GM23338 (cell line): Measurements from ENCODE around the gene LIMA1.

ENCODE experiments used
- EZH2 ChIP-seq: fragments of 200-600 bp; sonication (generic); IDR thresholded peaks from one replicate; pipeline ENCODE4 v1.8.0; 2017; ENCODE audit warnings: antibody characterized with exemption, mild to moderate bottlenecking, low read depth; ENCODE audit not compliant: unreplicated experiment
- EZH2phosphoT487 ChIP-seq: fragments of 200-600 bp; sonication (generic); IDR thresholded peaks from one replicate; pipeline ENCODE4 v1.8.1; 2018; ENCODE audit warnings: antibody characterized with exemption; ENCODE audit not compliant: unreplicated experiment
- POLR2AphosphoS5 ChIP-seq: IDR thresholded peaks from 2 replicates; pipeline ENCODE4 v1.6.1; 2016; ENCODE audit warnings: antibody characterized with exemption, low read depth
- STAT1 ChIP-seq: IDR thresholded peaks from one replicate; pipeline ENCODE4 v1.6.1; 2016; ENCODE audit warnings: antibody characterized with exemption; ENCODE audit not compliant: unreplicated experiment
- TF ChIP-seq, protein P1 (sequence below), 2 experiments: fragments of 200-600 bp in 1 of 2; sonication (generic) in 1 of 2; conservative IDR thresholded peaks; 2 replicates each; pipeline versions ENCODE4 v1.5.1 to v1.6.1; 2016 to 2017; ENCODE audit warnings: antibody characterized with exemption in 2 of 2, low read depth in 2 of 2, mild to moderate bottlenecking in 2 of 2, moderate library complexity in 1 of 2
- TF ChIP-seq, protein P2 (sequence below): fragments of 250-450 bp; sonication (Bioruptor Pico); IDR thresholded peaks from 2 replicates; pipeline ENCODE4 v1.5.0; 2020; ENCODE audit warnings: mild to moderate bottlenecking, moderate library complexity

GRCh38 chr12:50217202-50217601 lies 66.1 kb downstream of the LIMA1 start:
- TF ChIP-seq, protein P1, sequence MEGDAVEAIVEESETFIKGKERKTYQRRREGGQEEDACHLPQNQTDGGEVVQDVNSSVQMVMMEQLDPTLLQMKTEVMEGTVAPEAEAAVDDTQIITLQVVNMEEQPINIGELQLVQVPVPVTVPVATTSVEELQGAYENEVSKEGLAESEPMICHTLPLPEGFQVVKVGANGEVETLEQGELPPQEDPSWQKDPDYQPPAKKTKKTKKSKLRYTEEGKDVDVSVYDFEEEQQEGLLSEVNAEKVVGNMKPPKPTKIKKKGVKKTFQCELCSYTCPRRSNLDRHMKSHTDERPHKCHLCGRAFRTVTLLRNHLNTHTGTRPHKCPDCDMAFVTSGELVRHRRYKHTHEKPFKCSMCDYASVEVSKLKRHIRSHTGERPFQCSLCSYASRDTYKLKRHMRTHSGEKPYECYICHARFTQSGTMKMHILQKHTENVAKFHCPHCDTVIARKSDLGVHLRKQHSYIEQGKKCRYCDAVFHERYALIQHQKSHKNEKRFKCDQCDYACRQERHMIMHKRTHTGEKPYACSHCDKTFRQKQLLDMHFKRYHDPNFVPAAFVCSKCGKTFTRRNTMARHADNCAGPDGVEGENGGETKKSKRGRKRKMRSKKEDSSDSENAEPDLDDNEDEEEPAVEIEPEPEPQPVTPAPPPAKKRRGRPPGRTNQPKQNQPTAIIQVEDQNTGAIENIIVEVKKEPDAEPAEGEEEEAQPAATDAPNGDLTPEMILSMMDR (conservative IDR thresholded peaks at IDR 0.05; ENCODE audit: low read depth in 2 of 2) = no peak
- TF ChIP-seq, protein P2, sequence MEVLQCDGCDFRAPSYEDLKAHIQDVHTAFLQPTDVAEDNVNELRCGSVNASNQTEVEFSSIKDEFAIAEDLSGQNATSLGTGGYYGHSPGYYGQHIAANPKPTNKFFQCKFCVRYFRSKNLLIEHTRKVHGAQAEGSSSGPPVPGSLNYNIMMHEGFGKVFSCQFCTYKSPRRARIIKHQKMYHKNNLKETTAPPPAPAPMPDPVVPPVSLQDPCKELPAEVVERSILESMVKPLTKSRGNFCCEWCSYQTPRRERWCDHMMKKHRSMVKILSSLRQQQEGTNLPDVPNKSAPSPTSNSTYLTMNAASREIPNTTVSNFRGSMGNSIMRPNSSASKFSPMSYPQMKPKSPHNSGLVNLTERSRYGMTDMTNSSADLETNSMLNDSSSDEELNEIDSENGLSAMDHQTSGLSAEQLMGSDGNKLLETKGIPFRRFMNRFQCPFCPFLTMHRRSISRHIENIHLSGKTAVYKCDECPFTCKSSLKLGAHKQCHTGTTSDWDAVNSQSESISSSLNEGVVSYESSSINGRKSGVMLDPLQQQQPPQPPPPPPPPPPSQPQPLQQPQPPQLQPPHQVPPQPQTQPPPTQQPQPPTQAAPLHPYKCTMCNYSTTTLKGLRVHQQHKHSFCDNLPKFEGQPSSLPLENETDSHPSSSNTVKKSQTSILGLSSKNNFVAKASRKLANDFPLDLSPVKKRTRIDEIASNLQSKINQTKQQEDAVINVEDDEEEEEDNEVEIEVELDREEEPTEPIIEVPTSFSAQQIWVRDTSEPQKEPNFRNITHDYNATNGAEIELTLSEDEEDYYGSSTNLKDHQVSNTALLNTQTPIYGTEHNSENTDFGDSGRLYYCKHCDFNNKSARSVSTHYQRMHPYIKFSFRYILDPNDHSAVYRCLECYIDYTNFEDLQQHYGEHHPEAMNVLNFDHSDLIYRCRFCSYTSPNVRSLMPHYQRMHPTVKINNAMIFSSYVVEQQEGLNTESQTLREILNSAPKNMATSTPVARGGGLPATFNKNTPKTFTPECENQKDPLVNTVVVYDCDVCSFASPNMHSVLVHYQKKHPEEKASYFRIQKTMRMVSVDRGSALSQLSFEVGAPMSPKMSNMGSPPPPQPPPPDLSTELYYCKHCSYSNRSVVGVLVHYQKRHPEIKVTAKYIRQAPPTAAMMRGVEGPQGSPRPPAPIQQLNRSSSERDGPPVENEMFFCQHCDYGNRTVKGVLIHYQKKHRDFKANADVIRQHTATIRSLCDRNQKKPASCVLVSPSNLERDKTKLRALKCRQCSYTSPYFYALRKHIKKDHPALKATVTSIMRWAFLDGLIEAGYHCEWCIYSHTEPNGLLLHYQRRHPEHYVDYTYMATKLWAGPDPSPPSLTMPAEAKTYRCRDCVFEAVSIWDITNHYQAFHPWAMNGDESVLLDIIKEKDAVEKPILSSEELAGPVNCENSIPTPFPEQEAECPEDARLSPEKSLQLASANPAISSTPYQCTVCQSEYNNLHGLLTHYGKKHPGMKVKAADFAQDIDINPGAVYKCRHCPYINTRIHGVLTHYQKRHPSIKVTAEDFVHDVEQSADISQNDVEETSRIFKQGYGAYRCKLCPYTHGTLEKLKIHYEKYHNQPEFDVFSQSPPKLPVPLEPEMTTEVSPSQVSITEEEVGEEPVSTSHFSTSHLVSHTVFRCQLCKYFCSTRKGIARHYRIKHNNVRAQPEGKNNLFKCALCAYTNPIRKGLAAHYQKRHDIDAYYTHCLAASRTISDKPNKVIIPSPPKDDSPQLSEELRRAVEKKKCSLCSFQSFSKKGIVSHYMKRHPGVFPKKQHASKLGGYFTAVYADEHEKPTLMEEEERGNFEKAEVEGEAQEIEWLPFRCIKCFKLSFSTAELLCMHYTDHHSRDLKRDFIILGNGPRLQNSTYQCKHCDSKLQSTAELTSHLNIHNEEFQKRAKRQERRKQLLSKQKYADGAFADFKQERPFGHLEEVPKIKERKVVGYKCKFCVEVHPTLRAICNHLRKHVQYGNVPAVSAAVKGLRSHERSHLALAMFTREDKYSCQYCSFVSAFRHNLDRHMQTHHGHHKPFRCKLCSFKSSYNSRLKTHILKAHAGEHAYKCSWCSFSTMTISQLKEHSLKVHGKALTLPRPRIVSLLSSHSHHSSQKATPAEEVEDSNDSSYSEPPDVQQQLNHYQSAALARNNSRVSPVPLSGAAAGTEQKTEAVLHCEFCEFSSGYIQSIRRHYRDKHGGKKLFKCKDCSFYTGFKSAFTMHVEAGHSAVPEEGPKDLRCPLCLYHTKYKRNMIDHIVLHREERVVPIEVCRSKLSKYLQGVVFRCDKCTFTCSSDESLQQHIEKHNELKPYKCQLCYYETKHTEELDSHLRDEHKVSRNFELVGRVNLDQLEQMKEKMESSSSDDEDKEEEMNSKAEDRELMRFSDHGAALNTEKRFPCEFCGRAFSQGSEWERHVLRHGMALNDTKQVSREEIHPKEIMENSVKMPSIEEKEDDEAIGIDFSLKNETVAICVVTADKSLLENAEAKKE (CRISPR knock-in tag) = no peak
- no peak for TF ChIP-seq POLR2AphosphoS5
- no peak for TF ChIP-seq STAT1
- TF ChIP-seq EZH2 = no peak
- no peak for TF ChIP-seq EZH2phosphoT487
